ENCODE results near the gene PRSS48. TPM values are rescaled to one million over a fixed set of nuclear protein-coding genes. Genes with fewer than 3 reads are reported as not detected.
"Not testable (repeated sequence)": the region's sequence is repeated elsewhere in the genome, so short reads cannot be mapped to it uniquely, and the experiment has no call there.

The PRSS48 gene
- polyA plus RNA-seq, 1 experiment, result not detected

DNA sequence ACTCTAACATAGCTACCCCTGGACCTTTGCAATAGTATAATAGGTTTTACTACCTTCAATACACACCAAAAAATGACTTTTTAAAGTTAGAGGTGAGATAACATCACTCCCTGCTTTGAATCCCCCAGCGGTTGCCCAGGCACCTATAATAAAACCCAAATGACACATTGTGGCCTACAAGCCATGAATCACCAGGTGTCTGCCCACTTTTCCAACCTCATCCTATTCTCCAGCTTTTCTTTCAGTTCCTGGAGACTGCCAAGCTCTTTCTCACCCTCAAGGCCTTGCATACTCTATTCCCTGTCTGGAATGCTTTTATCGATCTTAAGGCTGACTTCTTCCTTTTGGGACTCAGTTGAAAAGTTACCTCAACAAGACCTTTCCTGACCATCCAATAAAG lies 16.4 kb upstream of the PRSS48 start:
- Histone ChIP-seq H3K27me3 (ENCODE audit: control insufficient read depth, insufficient read depth, low read length) (no peaks in the 10 kb centered on the region), H3K36me3 (ENCODE audit: control insufficient read depth, insufficient read depth, low read length) (no peaks in the 10 kb centered on the region), H3K4me3 (ENCODE audit: low read depth, low read length) (no peak overlapping the region)
- DNase-seq (ENCODE audit: low read depth), result no peak
- ChIA-PET POLR2A (no interaction called here), CTCF (interaction anchor here (0.7 kb wide), 1 partner anchor 1866 kb away, joined by 3 read pairs; no protein-coding TSS in a partner anchor)
- no peak for TF ChIP-seq CTCF (IDR thresholded peaks at IDR 0.05; ENCODE audit: insufficient read depth, low read depth, low read length)

DNA sequence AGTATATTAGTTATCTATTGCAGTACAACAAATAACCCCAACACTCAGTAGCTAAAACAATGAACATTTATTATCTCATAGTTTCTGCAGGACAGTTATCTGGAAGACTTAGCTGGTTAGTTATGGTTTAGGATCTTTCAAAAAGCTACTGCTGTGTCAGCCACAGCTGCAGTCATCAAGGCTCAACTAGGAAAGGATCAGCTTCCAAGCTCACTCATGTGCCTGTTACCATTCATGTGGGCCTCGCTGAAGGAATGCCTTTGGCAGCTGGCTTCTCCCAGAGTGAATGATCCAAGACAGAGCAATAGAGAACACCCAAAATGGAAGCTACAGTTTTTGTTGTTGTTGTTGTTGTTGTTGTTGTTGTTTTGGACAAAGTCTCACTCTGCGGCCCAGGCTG lies 13.5 kb upstream of the PRSS48 start:
- no peak for TF ChIP-seq CTCF (IDR thresholded peaks at IDR 0.05; ENCODE audit: insufficient read depth, low read depth, low read length)
- POLR2A ChIA-PET, result no interaction called here
- CTCF ChIA-PET, result interaction anchor here (2.0 kb wide), 1 partner anchor 12 kb away, joined by 15 read pairs; no protein-coding TSS in a partner anchor
- DNase-seq (ENCODE audit: low read depth), result no peak
- Histone ChIP-seq H3K36me3 (ENCODE audit: control insufficient read depth, insufficient read depth, low read length) (no peaks in the 10 kb centered on the region), H3K4me3 (ENCODE audit: low read depth, low read length) (no peak overlapping the region), H3K27me3 (ENCODE audit: control insufficient read depth, insufficient read depth, low read length) (no peaks in the 10 kb centered on the region)

- no peak for TF ChIP-seq CTCF (IDR thresholded peaks at IDR 0.05; ENCODE audit: insufficient read depth, low read depth, low read length)
- POLR2A ChIA-PET, result interaction anchor here (0.7 kb wide), 1 partner anchor 353 kb away, joined by 3 read pairs; no protein-coding TSS in a partner anchor
- no peak overlapping the region for H3K4me3 ChIP-seq (ENCODE audit: low read depth, low read length)
- no peak for DNase-seq (ENCODE audit: low read depth)
- H3K27me3 ChIP-seq (ENCODE audit: control insufficient read depth, insufficient read depth, low read length), result no peaks in the 10 kb centered on the region
- no peaks in the 10 kb centered on the region for H3K36me3 ChIP-seq (ENCODE audit: control insufficient read depth, insufficient read depth, low read length)
- CTCF ChIA-PET, result interaction anchor here (0.9 to 2.3 kb wide), 3 partner anchors 10 to 242 kb away, joined by 3 to 11 read pairs (median 4); partner anchors contain the start of gene PRSS48
These were observed 10.5 kb upstream of the PRSS48 start for GRCh38 chr4:151266497-151266896.

DNA sequence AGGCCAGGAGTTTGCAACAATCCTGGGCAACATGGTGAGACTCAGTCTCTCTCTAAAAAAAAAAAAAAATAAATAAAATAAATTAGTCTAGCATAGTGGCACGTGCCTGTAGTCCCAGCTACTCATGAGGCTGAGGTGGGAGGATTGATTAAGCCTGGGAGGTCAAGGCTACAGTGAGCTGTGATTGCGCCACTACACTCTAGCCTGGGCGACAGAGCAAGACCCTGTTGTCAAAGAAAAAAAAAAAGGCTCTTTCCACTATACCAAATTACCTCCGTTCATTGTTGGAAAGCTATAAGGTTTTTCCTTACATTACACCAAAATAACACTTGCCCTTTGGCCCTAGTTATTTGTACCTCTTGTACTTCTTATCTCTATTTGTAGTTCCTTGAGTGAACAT lies 9.9 kb upstream of the PRSS48 start:
- Histone ChIP-seq H3K4me3 (ENCODE audit: low read depth, low read length) (no peak overlapping the region), H3K27me3 (ENCODE audit: control insufficient read depth, insufficient read depth, low read length) (no peaks in the 10 kb centered on the region), H3K36me3 (ENCODE audit: control insufficient read depth, insufficient read depth, low read length) (no peaks in the 10 kb centered on the region)
- POLR2A ChIA-PET, result no interaction called here
- CTCF ChIA-PET, result interaction anchor here (0.9 to 2.3 kb wide), 3 partner anchors 9 to 242 kb away, joined by 3 to 11 read pairs (median 4); partner anchors contain the start of gene PRSS48
- no peak for DNase-seq (ENCODE audit: low read depth)
- TF ChIP-seq CTCF (IDR thresholded peaks at IDR 0.05; ENCODE audit: insufficient read depth, low read depth, low read length), result no peak

- no peak overlapping the region for H3K4me3 ChIP-seq (ENCODE audit: low read depth, low read length)
- CTCF ChIA-PET, result interaction anchor here (2.3 kb wide), 1 partner anchor 9 kb away, joined by 11 read pairs; the partner anchor contains the start of gene PRSS48
- H3K36me3 ChIP-seq (ENCODE audit: control insufficient read depth, insufficient read depth, low read length), result no peaks in the 10 kb centered on the region
- no peak for TF ChIP-seq CTCF (IDR thresholded peaks at IDR 0.05; ENCODE audit: insufficient read depth, low read depth, low read length)
- no peak for DNase-seq (ENCODE audit: low read depth)
- POLR2A ChIA-PET, result no interaction called here
- H3K27me3 ChIP-seq (ENCODE audit: control insufficient read depth, insufficient read depth, low read length), result no peaks in the 10 kb centered on the region
These were observed 9.0 kb upstream of the PRSS48 start for GRCh38 chr4:151267822-151268535.

DNA sequence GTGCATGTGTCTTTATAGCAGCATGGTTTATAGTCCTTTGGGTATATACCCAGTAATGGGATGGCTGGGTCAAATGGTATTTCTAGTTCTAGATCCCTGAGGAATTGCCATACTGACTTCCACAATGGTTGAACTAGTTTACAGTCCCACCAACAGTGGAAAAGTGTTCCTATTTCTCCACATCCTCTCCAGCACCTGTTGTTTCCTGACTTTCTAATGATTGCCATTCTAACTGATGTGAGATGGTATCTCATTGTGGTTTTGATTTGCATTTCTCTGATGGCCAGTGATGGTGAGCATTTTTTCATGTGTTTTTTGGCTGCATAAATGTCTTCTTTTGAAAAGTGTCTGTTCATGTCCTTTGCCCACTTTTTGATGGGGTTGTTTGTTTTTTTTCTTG lies 8.1 kb upstream of the PRSS48 start:
- H3K27me3 ChIP-seq (ENCODE audit: control insufficient read depth, insufficient read depth, low read length); H3K36me3 ChIP-seq (ENCODE audit: control insufficient read depth, insufficient read depth, low read length); DNase-seq (ENCODE audit: low read depth); POLR2A ChIA-PET; H3K4me3 ChIP-seq (ENCODE audit: low read depth, low read length); CTCF ChIA-PET: not testable (repeated sequence)

Data from BJ (cell line).